Measurements from ENCODE around the gene CREB5.

The CREB5 gene

GRCh38 chr7:28836716-28837115, 424.4 kb downstream of the CREB5 start:
- DNase-seq, result no peak

GRCh38 chr7:28837216-28837615, 424.9 kb downstream of the CREB5 start:
- DNase-seq, result no peak

- DNase-seq, result no peak
These were observed 428.3 kb downstream of the CREB5 start for GRCh38 chr7:28840592-28840995.

GRCh38 chr7:28841766-28842165, 429.4 kb downstream of the CREB5 start:
- no peak for DNase-seq

GRCh38 chr7:28842769-28843295, 430.5 kb downstream of the CREB5 start:
- DNase-seq, result no peak

GRCh38 chr7:28845106-28845505, 432.8 kb downstream of the CREB5 start:
- DNase-seq, result no peak

GRCh38 chr7:28847176-28847575, 434.9 kb downstream of the CREB5 start:
- DNase-seq, result no peak

- DNase-seq, result no peak
These were observed 435.4 kb downstream of the CREB5 start for GRCh38 chr7:28847681-28848080.

GRCh38 chr7:28848906-28849305, 436.6 kb downstream of the CREB5 start:
- DNase-seq, result no peak

GRCh38 chr7:28850699-28851098, 438.4 kb downstream of the CREB5 start:
- DNase-seq, result no peak

GRCh38 chr7:28853150-28853549, 440.8 kb downstream of the CREB5 start:
- DNase-seq, result no peak

GRCh38 chr7:28853834-28854749, 441.8 kb downstream of the CREB5 start:
- peak; percentile 54 to 65 for DNase-seq

- no peak for DNase-seq
These were observed 442.4 kb downstream of the CREB5 start for GRCh38 chr7:28854750-28855074.

GRCh38 chr7:28855538-28856217, 443.4 kb downstream of the CREB5 start:
- DNase-seq, result no peak

GRCh38 chr7:28856656-28857055, 444.3 kb downstream of the CREB5 start:
- DNase-seq, result no peak

GRCh38 chr7:28858206-28858605, 445.9 kb downstream of the CREB5 start:
- DNase-seq, result no peak

GRCh38 chr7:28858895-28859294, 446.6 kb downstream of the CREB5 start:
- no peak for DNase-seq

GRCh38 chr7:28861825-28862224, 449.5 kb downstream of the CREB5 start:
- DNase-seq, result no peak

GRCh38 chr7:28862595-28863272, 450.4 kb downstream of the CREB5 start:
- no peak for DNase-seq

- no peak for DNase-seq
These were observed 453.4 kb downstream of the CREB5 start for GRCh38 chr7:28865601-28866144.

- DNase-seq, result no peak
These were observed 456.4 kb downstream of the CREB5 start for GRCh38 chr7:28868712-28869111.

GRCh38 chr7:28871077-28871476, 458.8 kb downstream of the CREB5 start:
- no peak for DNase-seq

GRCh38 chr7:28871631-28872030, 459.3 kb downstream of the CREB5 start:
- DNase-seq, result no peak
